OCI-LY1 (cell line): Measurements from ENCODE around the gene CHMP2A.

Source experiments
- H2AFZ ChIP-seq: fragments of 200-600 bp; sonication (generic), shearing (Covaris generic); 2 replicates; pipeline ENCODE4 v1.6.0; 2014; ENCODE audit warnings: antibody characterized with exemption, mild to moderate bottlenecking, low read length
- H3F3A ChIP-seq: fragments of 200-600 bp; sonication (generic), shearing (Covaris generic); 2 replicates; pipeline ENCODE4 v1.6.0; 2014; ENCODE audit warnings: mild to moderate bottlenecking, antibody characterized with exemption, low read length, moderate library complexity; ENCODE audit not compliant: insufficient read depth
- H3K27ac ChIP-seq: fragments of 200-600 bp; sonication (generic); 2 replicates; pipeline ENCODE4 v1.5.1; 2014; ENCODE audit warnings: low read length, mixed run types, mild to moderate bottlenecking, low read depth; ENCODE audit not compliant: poor library complexity, severe bottlenecking
- H3K27me3 ChIP-seq: fragments of 200-600 bp; sonication (generic); 2 replicates; pipeline ENCODE4 v1.6.0; 2014; ENCODE audit warnings: antibody characterized with exemption, mild to moderate bottlenecking, low read length, moderate library complexity; ENCODE audit not compliant: insufficient read depth
- H3K36me3 ChIP-seq: fragments of 200-600 bp; sonication (generic); 2 replicates; pipeline ENCODE4 v1.6.1; 2014; ENCODE audit warnings: mild to moderate bottlenecking, antibody characterized with exemption, low read length, moderate library complexity, mixed read lengths; ENCODE audit not compliant: insufficient read depth
- H3K4me1 ChIP-seq: fragments of 200-600 bp; sonication (generic); 2 replicates; pipeline ENCODE4 v1.5.1; 2014; ENCODE audit warnings: mild to moderate bottlenecking, low read length, moderate library complexity; ENCODE audit not compliant: insufficient read depth, severe bottlenecking
- H3K4me2 ChIP-seq: fragments of 200-600 bp; sonication (generic), shearing (Covaris generic); 2 replicates; pipeline ENCODE4 v1.6.1; 2014; ENCODE audit warnings: low read length
- H3K4me3 ChIP-seq: fragments of 200-600 bp; sonication (generic); 2 replicates; pipeline ENCODE4 v1.5.1; 2014; ENCODE audit warnings: low read length, low read depth, mild to moderate bottlenecking, mixed read lengths; ENCODE audit not compliant: poor library complexity, severe bottlenecking
- H3K79me2 ChIP-seq: fragments of 200-600 bp; shearing (Covaris generic); 2 replicates; pipeline ENCODE4 v1.6.1; 2016; ENCODE audit warnings: mixed run types, low read length, mixed read lengths; ENCODE audit not compliant: insufficient read depth
- H3K9ac ChIP-seq: fragments of 200-600 bp; sonication (generic), shearing (Covaris generic); 2 replicates; pipeline ENCODE4 v1.6.1; 2014; ENCODE audit warnings: mild to moderate bottlenecking, low read length, mixed read lengths
- H3K9me2 ChIP-seq: fragments of 200-600 bp; sonication (generic), shearing (Covaris generic); 2 replicates; pipeline ENCODE4 v1.6.1; 2014; ENCODE audit warnings: low read depth, mild to moderate bottlenecking, low read length, mixed read lengths
- H3K9me3 ChIP-seq: fragments of 200-600 bp; shearing (Covaris generic); 2 replicates; pipeline ENCODE4 v1.6.1; 2014; ENCODE audit warnings: low read length, mixed read lengths
- H4K20me1 ChIP-seq: fragments of 200-600 bp; sonication (generic), shearing (Covaris generic); 2 replicates; pipeline ENCODE4 v1.6.0; 2016; ENCODE audit warnings: mild to moderate bottlenecking, low read length; ENCODE audit not compliant: insufficient read depth
- CTCF ChIP-seq: fragments of 200-600 bp; sonication (generic), shearing (Covaris generic); IDR thresholded peaks from 2 replicates; pipeline ENCODE4 v1.5.1; 2017; ENCODE audit warnings: mild to moderate bottlenecking, antibody characterized with exemption, low read length, moderate library complexity, mixed read lengths
- EZH2 ChIP-seq: fragments of 200-600 bp; sonication (generic), shearing (Covaris generic); IDR thresholded peaks from 2 replicates; pipeline ENCODE4 v1.8.0; 2017; ENCODE audit warnings: borderline replicate concordance, mixed run types, mild to moderate bottlenecking, antibody characterized with exemption, low read length, moderate library complexity, mixed read lengths

CHMP2A gene

GRCh38 chr19:58551123-58551497 is 3.8 kb downstream of the CHMP2A start:
- H4K20me1 ChIP-seq, result no peaks in the 10 kb centered on the region
- H3K36me3 ChIP-seq, result peaks cover 83% of the 10 kb centered on the region
- H2AFZ ChIP-seq, result no peak overlapping the region
- peaks cover 33% of the 10 kb centered on the region for H3K4me1 ChIP-seq
- no peaks in the 10 kb centered on the region for H3K9me2 ChIP-seq
- 0 out of 2 replicates have a peak, but pooled peaks cover 7% of the 10 kb centered on the region for H3F3A ChIP-seq
- no peak overlapping the region for H3K27ac ChIP-seq
- H3K27me3 ChIP-seq, result no peaks in the 10 kb centered on the region
- no peaks in the 10 kb centered on the region for H3K9me3 ChIP-seq
- no peak overlapping the region for H3K9ac ChIP-seq
- H3K4me2 ChIP-seq, result no peak overlapping the region
- no peak overlapping the region for H3K4me3 ChIP-seq
- peaks cover 15% of the 10 kb centered on the region for H3K79me2 ChIP-seq
- TF ChIP-seq EZH2 (no peak), CTCF (no peak)

GRCh38 chr19:58550362-58551122 is 4.4 kb downstream of the CHMP2A start:
- TF ChIP-seq EZH2, result no peak

GRCh38 chr19:58549664-58550361 is 5.1 kb downstream of the CHMP2A start:
- Histone ChIP-seq H3K9me2 (no peaks in the 10 kb centered on the region), H3K4me3 (no peak overlapping the region), H3K9me3 (no peaks in the 10 kb centered on the region), H3K27ac (no peak overlapping the region), H3K4me1 (peaks cover 30% of the 10 kb centered on the region), H3K9ac (no peak overlapping the region), H3F3A (0 out of 2 replicates have a peak, but pooled peaks cover 7% of the 10 kb centered on the region), H4K20me1 (no peaks in the 10 kb centered on the region), H3K4me2 (no peak overlapping the region), H3K27me3 (no peaks in the 10 kb centered on the region), H3K36me3 (peaks cover 86% of the 10 kb centered on the region), H3K79me2 (peaks cover 27% of the 10 kb centered on the region), H2AFZ (no peak overlapping the region)
- TF ChIP-seq CTCF (no peak), EZH2 (no peak)

More at GRCh38 chr19:58550362-58551122, 4.4 kb downstream of the CHMP2A start:
- Histone ChIP-seq H3K36me3 (peaks cover 83% of the 10 kb centered on the region), H3K79me2 (peaks cover 20% of the 10 kb centered on the region), H4K20me1 (no peaks in the 10 kb centered on the region), H3F3A (0 out of 2 replicates have a peak, but pooled peaks cover 7% of the 10 kb centered on the region), H3K4me1 (peaks cover 33% of the 10 kb centered on the region), H3K27ac (no peak overlapping the region), H3K4me2 (no peak overlapping the region), H3K27me3 (no peaks in the 10 kb centered on the region), H2AFZ (no peak overlapping the region), H3K9ac (no peak overlapping the region), H3K9me3 (no peaks in the 10 kb centered on the region), H3K4me3 (no peak overlapping the region), H3K9me2 (no peaks in the 10 kb centered on the region)
